GDM1 (cell line): ENCODE data around the gene BSDC1.

ENCODE experiments used
- DNase-seq: peaks from one replicate; lab custom pipeline; 2025; lab: John Stamatoyannopoulos, UW

The BSDC1 gene

DNA sequence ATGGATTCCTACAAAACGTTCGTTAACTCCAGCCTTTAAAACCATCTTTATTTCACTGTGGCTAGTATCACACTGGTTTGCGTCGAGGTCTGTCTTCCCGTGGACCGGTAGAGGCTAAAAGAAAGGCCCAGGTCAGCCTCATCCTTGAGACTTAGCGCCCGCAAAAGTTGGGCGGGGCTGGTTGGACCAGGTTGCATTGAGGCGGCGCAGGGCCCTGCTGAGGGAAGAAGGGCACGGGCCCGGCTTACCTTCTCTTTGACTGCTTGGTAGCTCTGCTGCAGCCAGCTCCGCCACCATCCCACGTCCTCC is 455 bp downstream of the BSDC1 start:
- no peak for DNase-seq

DNA sequence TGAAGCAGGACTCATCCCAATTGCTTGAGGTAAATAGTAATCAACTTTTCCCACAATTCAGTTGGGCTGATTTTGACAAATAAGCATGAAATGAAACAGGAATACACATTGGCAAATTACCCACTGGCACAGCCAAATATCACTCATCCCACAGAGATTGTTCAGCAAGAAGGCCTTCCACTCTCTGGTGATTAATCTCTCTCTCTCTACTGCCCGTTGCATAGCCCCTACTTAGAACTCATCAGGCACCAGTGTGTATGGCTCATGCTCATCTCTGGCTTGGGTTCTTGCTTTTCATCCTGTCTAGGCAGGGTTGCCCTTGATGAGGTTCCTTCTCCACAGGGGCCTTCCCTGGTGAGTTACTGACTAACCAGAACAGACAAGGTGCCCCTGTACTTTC is 1.1 kb downstream of the BSDC1 start:
- no peak for DNase-seq

DNA sequence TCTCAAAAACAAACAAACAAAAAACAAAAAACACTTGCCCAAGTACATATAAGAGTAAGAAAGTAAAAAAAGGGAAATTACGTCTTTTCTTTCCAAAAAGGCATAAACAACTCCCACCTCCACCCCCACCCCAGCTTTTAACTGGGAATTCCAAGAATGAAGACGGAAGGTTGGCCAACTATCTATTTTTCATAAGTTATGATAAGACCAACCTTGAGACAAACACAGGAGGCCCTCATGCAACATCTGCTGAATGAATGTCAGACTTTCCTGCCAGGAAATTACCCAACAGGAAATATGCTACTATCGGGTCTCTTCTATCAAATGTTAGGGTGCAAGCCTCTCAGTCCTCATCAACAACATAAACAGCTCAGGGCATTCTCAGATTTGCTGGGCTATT is 1.9 kb downstream of the BSDC1 start:
- no peak for DNase-seq

DNA sequence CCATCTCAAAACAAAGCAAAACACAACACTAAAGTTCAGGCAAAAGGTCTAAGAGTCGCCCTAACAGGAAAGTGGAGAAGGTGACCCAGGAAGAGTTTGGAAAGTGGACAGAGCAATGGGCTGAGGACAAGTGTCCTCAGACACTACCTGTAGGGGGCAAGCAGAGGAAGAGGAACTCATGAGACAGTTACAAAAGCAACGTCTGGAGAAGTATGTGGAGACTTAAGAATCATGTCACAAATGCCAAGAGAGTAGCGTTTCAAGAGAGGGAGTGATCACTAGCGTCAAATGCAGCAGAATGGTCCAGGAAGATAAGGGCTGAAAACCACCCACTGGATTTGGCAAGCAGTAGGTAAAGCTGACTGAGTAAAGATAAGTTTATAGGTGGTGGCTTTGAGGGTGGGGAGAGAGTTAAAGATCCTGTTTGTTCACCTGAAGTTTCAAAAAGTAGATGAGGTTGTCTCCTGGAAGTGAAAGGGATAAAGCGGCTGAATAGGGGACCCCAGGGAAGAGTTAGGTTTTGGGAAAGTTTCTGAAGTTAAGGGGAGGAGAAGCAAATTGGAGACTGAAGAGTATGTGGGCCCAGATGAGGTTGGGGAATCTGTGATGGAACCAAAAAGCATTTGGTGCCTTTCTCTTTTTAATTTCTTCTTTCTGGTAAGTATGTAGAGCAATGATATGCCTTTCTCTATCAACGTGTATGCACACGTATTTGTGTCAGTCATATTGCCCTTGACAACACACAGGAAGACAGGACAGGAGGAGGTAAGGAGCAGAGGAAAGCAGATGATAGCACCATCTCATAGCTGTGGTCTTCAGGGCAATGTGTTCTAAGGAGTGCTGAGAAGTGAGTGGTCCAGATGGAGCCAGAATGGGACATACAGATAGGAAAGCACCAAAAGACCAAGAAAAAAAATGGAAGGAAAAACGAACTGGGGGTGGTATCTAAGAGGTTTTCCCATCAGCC is 3.1 kb downstream of the BSDC1 start:
- DNase-seq: no peak

DNA sequence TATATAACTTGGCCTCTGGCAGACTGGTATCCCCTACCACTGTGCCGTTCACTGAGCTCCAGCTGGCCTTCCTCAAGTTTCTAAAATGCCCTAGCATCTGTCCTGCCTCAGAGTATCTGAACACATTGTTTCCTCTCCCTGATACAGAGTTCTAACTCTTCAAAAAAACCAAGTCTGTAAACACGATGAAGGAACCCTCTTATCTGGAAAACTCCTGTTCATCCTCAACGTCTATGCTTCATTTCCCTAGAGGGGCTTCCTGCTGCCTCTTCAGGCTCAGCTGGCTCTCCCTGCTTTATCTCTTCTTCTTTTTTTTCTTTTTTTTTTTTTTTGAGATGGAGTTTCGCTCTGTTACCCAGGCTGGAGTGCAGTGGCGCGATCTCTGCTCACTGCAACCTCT is 5.6 kb downstream of the BSDC1 start:
- no peak for DNase-seq

DNA sequence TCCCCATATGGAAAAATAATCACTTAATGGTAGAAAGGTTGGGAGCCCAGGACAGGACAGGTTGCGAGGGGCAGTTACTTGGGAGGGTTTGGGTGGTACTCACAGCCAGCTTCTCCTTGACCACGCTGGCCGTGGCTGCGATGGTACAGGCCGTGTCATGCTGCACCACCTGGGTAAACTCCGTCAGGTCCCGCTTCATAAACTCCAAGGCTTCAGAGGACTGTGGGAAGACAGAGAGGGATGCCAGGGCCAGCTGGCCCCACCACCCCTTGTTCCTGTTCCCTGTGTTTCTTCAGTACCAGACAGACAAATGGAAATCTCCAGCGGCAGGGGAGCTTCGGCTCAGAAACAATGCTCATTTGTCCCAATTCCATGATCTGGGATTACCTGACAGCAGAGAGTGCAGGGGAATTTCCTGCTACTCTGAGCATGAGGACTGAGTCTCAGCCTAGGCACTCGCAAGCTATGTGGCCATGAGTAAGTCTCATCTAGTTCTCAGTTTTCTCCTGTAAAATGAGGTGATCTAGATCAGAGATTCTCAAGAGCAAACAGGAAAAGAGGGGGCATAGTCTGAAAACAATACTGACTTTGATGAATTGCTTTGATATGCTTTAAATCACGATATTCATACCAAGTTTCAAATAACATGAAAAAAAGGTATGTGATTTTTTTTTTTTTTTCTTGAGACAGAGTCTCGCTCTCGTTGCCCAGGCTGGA is 7.4 kb downstream of the BSDC1 start:
- no peak for DNase-seq

DNA sequence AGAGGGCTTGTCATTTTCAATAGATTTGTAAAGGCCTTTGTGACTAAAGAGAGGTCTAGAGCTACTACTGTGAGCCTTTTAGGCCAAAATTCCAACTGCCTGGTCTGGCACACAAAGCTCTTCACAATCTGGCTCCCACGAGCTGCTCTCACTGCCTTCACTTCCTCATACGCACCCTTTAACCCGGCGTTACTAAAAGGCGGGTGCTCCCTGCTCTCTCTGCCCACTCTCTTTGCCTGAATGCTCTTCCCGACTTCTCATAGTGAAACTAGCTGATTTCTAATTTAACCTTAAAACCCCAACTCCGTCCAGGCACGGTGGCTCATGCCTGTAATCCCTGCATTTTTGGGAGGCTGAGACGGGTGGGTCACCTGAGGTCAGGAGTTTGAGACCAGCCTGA is 14.2 kb downstream of the BSDC1 start:
- no peak for DNase-seq

DNA sequence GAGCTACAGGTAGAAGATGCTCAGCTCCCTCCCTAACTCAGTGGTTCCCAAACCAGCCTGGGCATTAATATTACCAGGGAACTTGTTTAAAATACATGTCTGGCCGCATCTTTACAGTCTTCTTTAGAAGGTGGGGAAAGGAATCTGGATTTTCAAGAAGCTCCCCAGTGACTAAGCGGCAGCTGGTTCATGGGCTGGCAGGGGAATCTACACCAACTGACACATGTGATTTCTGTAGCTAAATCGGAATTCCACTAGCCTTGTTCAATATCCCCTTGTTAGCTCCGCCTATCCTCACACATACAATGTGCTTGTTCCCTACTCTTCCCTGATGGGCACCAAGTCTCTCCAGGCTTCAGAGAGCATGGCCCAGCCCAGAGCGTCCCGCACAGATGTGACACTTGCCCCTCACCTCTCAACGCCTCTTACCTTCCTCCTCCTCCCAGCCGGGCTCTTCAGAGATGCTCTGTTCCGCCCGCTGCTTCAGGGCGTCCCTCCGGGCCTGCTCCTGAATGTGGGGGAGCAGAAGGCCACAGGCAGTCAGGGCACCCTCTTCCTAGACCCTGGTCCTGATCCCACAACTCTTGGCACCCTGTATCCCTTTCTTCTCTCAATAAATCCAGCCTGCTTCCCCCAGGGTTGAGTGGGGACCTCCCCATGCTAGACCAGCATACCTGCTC is 16.6 kb downstream of the BSDC1 start:
- DNase-seq: no peak

DNA sequence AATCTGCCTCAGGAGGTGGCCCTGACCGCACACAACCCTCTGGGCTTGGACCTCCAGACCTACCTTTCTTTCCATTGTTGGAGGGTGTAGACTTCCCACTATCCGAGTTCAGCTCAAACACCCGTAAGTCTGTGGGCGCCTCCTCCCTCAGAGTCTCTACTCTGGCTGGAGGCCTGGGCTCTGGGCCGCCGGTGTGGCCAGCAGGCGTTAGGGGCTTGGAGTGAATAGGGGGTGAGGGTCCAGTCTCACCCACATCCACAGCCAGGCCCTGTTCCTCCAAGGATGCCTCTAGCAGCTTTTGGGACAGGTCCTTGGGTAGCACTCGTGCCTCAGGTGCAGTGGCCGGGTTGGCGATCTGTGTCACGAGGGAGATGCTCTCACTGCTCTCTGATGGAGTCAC is 18.0 kb downstream of the BSDC1 start:
- no peak for DNase-seq

DNA sequence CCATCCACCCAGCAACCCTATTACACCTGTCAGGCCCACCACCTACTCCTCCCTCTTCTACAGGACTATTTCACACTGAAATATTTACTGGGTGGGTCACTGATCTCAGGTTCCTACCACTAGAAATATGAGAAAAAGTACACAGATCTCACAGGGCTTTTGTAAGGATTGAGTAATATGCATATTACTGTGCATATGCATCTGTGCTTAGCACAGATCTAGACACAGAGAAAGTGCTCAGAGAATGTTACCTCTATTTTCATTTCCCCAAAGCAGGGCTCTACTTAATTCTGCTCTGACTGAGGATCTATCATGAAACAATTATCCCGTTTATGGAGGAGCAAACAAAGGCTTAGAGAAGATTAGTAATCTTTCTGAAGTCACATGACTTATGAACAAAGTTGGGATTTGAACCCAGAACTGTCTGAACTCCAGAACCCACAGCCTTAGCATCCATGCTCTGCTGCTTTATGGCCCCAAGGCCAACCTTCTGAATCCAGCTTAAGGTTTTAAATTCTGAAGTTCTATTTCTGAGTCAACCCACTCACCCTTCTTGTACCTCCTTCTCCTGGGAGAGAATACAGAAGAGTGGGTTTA is 20.1 kb downstream of the BSDC1 start:
- no peak for DNase-seq

DNA sequence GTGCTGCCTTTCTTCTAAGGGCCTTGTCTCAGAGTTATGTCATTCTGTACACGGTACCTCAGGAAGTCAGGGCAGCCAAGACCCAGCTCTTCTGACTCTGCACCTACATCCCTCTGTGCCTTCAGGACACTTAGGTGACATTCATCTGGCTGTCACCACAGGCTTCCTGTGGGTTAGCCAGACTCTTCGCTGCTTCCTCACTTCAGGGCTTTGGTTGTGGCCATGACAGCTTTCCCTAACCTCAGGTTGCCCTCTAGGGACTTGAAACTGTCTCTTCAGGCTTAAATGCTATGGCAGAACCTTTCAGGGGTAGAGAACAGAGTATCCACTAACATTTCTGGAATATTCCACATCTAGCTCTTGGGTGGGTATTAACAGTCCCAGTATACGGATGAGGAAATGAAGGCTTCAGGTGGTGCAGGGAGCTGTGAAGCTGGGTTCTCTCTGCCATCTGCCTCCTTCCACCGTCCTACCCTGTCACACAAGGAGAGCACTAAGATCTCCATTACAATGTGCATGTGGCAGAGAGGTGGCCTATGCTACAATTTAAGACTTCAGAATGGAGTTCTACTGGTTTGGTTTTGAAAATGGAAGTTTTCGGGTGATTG is 22.0 kb downstream of the BSDC1 start:
- peak; percentile 85 for DNase-seq

DNA sequence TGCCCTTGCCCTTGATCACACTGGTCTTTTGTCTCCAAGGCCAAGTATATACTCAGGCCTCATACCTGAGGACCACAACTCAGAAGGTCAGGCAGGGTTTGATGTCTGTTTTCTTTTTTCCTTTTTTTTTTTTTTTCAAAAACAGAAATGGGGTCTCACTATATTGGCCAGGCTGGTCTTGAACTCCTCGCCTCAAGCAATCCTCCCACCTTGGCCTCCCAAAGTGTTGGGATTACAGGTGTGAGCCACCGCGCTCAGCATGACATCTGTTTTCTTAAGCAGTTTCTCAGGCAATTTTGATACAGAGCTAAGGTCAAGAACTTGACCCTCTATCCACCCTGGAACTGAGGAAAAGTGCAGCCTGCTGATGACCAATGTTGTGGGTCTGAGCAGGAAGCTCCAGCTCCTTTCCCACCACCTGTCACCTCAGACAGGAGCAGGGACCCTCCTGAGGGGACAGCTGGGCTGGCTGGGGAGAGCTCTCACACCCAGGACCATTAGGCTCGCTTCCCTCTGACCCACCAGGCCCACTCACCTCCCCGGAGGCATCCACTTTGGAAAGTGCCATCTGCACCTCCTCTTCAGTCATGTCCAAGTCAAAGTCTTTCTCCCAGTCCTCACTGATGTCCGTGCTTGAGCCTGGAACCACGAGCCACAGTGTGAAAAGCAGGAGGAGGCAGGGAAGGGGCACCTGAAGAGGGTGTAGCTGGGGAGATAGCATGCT is 26.2 kb downstream of the BSDC1 start:
- DNase-seq: no peak

DNA sequence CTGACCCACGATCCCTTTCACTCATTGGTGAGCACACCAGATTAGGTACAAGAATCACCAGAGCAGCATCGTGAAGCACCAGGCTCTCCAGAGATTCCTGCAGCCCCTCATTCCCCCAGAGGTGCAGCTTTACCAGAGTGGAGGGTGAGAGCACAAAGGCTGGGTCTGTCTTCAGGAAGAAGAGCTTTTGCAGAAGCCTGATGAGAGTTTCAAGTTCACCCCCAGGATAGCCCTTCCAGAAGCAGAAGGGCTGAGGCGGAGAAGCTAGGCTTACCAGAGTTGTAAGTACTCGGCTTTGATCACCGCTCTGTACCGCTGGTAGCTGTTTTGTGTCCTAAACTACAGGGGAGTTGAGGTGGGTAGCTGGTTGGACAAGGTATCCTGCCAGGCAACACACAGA is 28.8 kb downstream of the BSDC1 start:
- DNase-seq: no peak

DNA sequence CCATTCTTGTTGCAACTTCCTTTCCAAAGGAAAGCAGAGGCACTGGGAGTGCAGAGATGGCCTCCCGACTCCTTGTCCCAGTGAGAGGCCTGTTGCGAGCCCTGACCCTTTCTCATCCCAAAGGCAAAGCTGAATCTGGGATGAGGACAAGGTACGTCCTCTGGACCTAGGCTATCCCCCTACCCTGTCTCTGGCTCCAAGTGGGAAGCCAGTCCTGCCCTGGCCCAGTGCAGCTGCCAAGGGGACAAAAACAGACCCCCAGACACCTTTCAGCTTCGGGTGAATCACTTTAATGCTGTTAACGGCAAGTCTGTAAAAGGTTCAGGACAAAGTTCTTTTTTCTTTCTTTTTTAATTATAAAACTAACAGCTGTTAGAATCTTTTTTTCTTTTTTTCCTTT is 29.4 kb downstream of the BSDC1 start:
- no peak for DNase-seq

DNA sequence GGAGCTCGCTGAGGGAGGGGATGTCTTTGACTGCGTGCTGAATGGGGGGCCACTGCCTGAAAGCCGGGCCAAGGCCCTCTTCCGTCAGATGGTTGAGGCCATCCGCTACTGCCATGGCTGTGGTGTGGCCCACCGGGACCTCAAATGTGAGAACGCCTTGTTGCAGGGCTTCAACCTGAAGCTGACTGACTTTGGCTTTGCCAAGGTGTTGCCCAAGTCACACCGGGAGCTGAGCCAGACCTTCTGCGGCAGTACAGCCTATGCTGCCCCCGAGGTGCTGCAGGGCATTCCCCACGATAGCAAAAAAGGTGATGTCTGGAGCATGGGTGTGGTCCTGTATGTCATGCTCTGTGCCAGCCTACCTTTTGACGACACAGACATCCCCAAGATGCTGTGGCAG is 30.5 kb downstream of the BSDC1 start:
- DNase-seq: no peak

DNA sequence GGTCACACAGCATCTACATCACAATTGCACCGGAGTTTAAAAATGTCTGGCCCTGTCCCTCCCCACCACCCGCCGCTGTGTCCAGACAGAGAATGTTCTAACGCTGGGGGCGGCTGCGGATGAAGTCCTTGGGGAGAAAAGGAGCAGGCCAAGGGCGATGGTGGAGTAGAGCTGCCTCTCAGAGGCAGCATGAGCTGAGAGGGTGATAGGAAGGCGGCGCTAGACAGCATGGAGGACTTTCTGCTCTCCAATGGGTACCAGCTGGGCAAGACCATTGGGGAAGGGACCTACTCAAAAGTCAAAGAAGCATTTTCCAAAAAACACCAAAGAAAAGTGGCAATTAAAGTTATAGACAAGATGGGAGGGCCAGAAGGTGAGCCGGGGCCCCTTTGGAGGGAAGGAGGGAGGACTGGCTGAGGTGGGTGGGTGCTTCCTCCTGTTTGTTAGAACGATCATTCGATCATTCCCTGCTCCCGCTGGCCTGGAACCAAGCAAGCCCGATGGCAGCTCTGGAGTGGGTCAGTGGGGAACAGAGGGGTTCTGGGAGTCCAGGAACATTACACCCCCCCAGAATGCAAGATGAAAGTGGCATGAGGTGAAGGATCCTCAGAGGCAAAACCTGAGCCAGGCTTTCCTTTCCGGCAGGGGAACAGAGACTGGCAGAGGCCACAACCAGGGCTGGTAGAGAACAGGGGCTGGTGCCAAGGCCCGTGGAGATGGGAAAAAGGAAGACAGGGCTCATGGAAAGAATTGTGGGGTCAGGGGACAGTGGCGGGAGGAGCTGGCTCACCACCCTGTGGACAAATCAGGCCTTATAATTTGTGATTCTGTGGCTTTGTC is 31.5 kb downstream of the BSDC1 start, which contains the start of the genes FAM229A and TSSK3:
Gene FAM229A (minus strand): TSS at position 12 of the 840 bp plus-strand sequence. CDS start 394 bp downstream, outside the sequence.
Gene TSSK3 (plus strand): TSS at position 66 of the 840 bp plus-strand sequence. CDS start 163 bp downstream, at position 229.
- no peak for DNase-seq

DNA sequence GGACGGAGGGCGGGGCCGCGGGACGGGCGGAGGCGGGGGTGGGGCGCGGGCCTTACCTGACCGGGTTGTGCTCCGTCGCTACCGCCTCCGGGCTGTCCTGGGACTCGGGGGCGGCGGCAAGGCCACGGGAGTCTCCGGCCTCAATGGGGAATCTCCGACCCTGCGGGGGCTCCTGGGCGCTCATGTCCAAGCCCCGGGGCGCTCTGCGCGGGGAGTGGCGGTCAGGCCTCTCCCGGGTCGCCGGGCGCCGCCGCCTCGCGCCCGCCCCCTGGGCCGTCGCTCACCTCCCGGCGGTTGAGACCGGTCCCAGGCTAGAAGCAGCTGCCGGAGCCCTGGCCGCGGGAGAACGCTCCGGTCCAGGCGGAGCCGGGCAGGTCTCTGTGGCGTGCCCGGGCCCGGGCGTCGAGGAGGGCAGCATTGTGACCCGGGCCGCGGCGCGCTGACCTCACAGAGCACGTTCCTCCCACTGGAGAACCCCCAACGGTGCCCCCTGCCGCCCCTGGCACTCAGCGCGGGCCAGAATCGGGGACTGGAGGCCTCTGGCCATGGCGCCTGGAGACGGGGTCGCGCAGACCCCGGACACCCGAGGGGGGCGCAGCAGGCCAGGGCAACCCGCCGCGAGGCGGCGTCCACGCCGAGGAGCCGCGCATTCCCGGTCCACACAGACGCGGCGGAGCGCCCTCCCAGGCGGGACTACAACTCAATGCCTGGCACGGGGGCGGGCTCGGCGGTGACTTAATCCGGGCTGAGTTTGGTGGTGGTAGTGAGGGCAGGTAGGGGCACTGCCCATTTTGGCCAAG is 32.4 kb downstream of the BSDC1 start:
- no peak for DNase-seq

DNA sequence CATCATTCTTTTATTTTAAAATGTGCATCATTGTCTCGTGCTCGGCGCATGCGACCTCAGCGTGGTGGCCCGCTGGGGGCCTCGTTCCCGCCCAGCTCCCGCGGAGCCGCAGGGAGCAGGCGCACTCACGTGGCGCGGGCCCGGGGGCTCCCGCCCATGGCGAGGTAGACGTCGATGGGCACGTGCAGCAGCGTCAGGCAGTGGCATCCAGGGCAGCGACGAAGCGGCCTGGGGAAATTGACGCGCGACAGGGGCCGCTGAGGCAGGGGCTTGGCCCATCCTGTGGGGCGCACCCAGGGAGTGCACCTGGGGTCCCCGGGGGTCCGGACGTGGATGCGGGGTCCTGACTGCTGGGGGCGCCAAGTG is 33.0 kb downstream of the BSDC1 start:
- DNase-seq: no peak

DNA sequence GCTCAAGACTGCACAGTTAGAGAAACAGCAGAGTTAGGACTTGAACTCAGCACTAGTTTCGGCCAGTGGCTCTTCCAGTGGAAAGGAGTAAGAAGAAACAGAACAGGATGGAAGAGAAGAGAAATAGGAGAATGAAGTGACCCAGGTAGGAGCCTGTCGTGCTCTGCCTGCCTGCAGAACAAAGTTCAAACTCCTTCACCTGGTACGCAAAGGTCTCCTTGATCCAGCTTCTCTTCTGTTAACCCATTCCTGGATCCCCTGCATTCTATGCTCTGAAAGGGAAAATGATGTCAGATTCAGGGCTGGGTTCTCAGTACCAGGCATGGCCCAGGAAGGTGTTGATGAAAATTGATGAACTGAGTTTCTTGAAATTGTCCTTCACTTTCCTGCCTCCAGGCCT is 35.8 kb downstream of the BSDC1 start:
- DNase-seq: no peak
